Tibial nerve (tissue), 4 donors: ENCODE results near the gene ERN2. TPM values are rescaled to one million over a fixed set of nuclear protein-coding genes. Genes with fewer than 3 reads are reported as not detected.
A peak's percentile ranks its signal among the peaks of the same experiment; 100 is the strongest.

Experiments used
- DNase-seq, 2 donors: peaks; one replicate each; pipeline ENCODE4 v3.0.0-alpha.2; 2019; ENCODE audit warnings: low spot score in 2 of 2
- H3K27ac ChIP-seq, 4 donors: fragments of 200-600 bp; sonication (generic) in 3 of 4; one replicate each; pipeline ENCODE4 v1.5.1; 2017 to 2019; ENCODE audit warnings: mild to moderate bottlenecking in 1 of 4
- H3K27me3 ChIP-seq, 2 donors: fragments of 200-600 bp; sonication (generic) in 1 of 2; one replicate each; pipeline versions ENCODE4 v1.5.1 to v1.6.0; 2017 to 2019
- H3K36me3 ChIP-seq, 3 donors: fragments of 200-600 bp; sonication (generic); one replicate each; pipeline ENCODE4 v1.5.1; 2018 to 2019
- H3K4me1 ChIP-seq, 4 donors: fragments of 200-600 bp; sonication (generic) in 3 of 4; one replicate each; pipeline ENCODE4 v1.5.1; 2017 to 2019
- H3K4me3 ChIP-seq, 4 donors: fragments of 200-600 bp; sonication (generic) in 3 of 4; one replicate each; pipeline ENCODE4 v1.5.1; 2017 to 2019; ENCODE audit warnings: mild to moderate bottlenecking in 1 of 4, moderate library complexity in 1 of 4
- H3K9me3 ChIP-seq, 4 donors: fragments of 200-600 bp; sonication (generic) in 3 of 4; one replicate each; pipeline ENCODE4 v1.5.1; 2017 to 2019
- CTCF ChIP-seq, 5 experiments: fragments of 200-600 bp in 3 of 5; fragments of 450-650 bp in 2 of 5; sonication (generic) in 3 of 5; IDR thresholded peaks; one replicate each; pipeline ENCODE4 v1.5.1; 2016 to 2019; ENCODE audit warnings: antibody characterized with exemption in 5 of 5, mild to moderate bottlenecking in 3 of 5, moderate library complexity in 2 of 5
- EP300 ChIP-seq, 2 donors: sonication (generic); formaldehyde crosslinking; IDR thresholded peaks; one replicate each; pipeline ENCODE4 v1.6.1; 2017; ENCODE audit warnings: antibody characterized with exemption in 2 of 2, mild to moderate bottlenecking in 1 of 2
- POLR2A ChIP-seq, 2 donors: fragments of 450-650 bp; IDR thresholded peaks; one replicate each; pipeline ENCODE4 v1.6.1; 2017; ENCODE audit warnings: antibody characterized with exemption in 2 of 2, mild to moderate bottlenecking in 2 of 2, moderate library complexity in 2 of 2
- WGBS, 2 donors: methylation state at CpG; one replicate each; pipeline ENCODE4 v1.1.5; 2018; 5-methylcytosine and 5-hydroxymethylcytosine counted together
- total RNA-seq, 4 donors: library from RNA; depleted of rRNA; stranded (reverse); fragments of >200 nt; gene quantifications; one replicate each; pipeline ENCODE4 v1.1.0, GENCODE V29; 2016

The ERN2 gene
- total RNA-seq: not detected

- no peak for DNase-seq
- H3K4me3 ChIP-seq: no peak within 1 kb of the TSS
These were observed at the start of gene ERN2 for GRCh38 chr16:23712976-23713375. Gene ERN2 (minus strand): TSS chr16:23713222. CDS start chr16:23713187, 35 bp downstream.

GRCh38 chr16:23757937-23758619 is 45.1 kb upstream of the ERN2 start:
- no peak overlapping the region for H3K4me3 ChIP-seq
- TF ChIP-seq POLR2A (IDR thresholded peaks at IDR 0.05) (no peak), CTCF (IDR thresholded peaks at IDR 0.05) (no peak), EP300 (IDR thresholded peaks at IDR 0.05) (no peak)
- H3K4me1 ChIP-seq: peaks cover 0 to 14% (median 4%) of the 10 kb centered on the region in 4 donors
- H3K27ac ChIP-seq: no peak overlapping the region
- DNase-seq: no peak
- no peaks in the 10 kb centered on the region for H3K36me3 ChIP-seq
- H3K9me3 ChIP-seq: no peaks in the 10 kb centered on the region
- WGBS, 2 donors: 83 to 85% methylated on average over 6 of the region's 6 CpGs
- H3K27me3 ChIP-seq: peaks cover 0 to 16% of the 10 kb centered on the region in 2 donors

More at GRCh38 chr16:23712976-23713375, at the start of gene ERN2:
- H3K27ac ChIP-seq: peak within 1 kb of the TSS in 1 of 4 donors; percentile 45
- 3 to 4% methylated on average over 13 to 30 of the region's 37 CpGs for WGBS, 2 donors
- H3K9me3 ChIP-seq: peaks cover 0 to 28% (median 0%) of the 10 kb centered on the region in 4 donors
- TF ChIP-seq POLR2A (IDR thresholded peaks at IDR 0.05) (no peak), EP300 (IDR thresholded peaks at IDR 0.05) (no peak), CTCF (IDR thresholded peaks at IDR 0.05) (no peak)
- peaks cover 0 to 33% of the 10 kb centered on the region in 2 donors for H3K27me3 ChIP-seq
- no peaks in the 10 kb centered on the region for H3K4me1 ChIP-seq
- no peaks in the 10 kb centered on the region for H3K36me3 ChIP-seq

GRCh38 chr16:23757116-23757515 is 44.1 kb upstream of the ERN2 start:
- WGBS, 2 donors: 79 to 85% methylated on average over 9 of the region's 9 CpGs
- DNase-seq: no peak

GRCh38 chr16:23755484-23755809 is 42.4 kb upstream of the ERN2 start:
- H3K4me1 ChIP-seq: peaks cover 0 to 14% (median 4%) of the 10 kb centered on the region in 4 donors
- H3K27ac ChIP-seq: peak overlapping the region in 2 of 4 donors; percentile 66 to 71
- H3K4me3 ChIP-seq: peak overlapping the region in 3 of 4 donors; percentile 9 to 44 (median 33)
- TF ChIP-seq CTCF (IDR thresholded peaks at IDR 0.05) (no peak), POLR2A (IDR thresholded peaks at IDR 0.05) (no peak), EP300 (IDR thresholded peaks at IDR 0.05) (no peak)
- WGBS, 2 donors: 28 to 46% methylated on average over 13 to 15 of the region's 15 CpGs
- DNase-seq: no peak
- H3K9me3 ChIP-seq: no peaks in the 10 kb centered on the region
- peaks cover 0 to 16% of the 10 kb centered on the region in 2 donors for H3K27me3 ChIP-seq
- H3K36me3 ChIP-seq: no peaks in the 10 kb centered on the region

More at GRCh38 chr16:23757116-23757515, 44.1 kb upstream of the ERN2 start:
- Histone ChIP-seq H3K4me1 (peaks cover 0 to 14% (median 4%) of the 10 kb centered on the region in 4 donors), H3K4me3 (no peak overlapping the region), H3K27ac (no peak overlapping the region), H3K9me3 (no peaks in the 10 kb centered on the region), H3K36me3 (no peaks in the 10 kb centered on the region), H3K27me3 (peaks cover 0 to 16% of the 10 kb centered on the region in 2 donors)
- TF ChIP-seq CTCF (IDR thresholded peaks at IDR 0.05) (no peak), EP300 (IDR thresholded peaks at IDR 0.05) (no peak), POLR2A (IDR thresholded peaks at IDR 0.05) (no peak)
